ENCODE measurements around the gene GSTO2. TPM values are rescaled to one million over a fixed set of nuclear protein-coding genes. Genes with fewer than 3 reads are reported as not detected.
"Not testable (repeated sequence)": the region's sequence is repeated elsewhere in the genome, so short reads cannot be mapped to it uniquely, and the experiment has no call there.

GSTO2 gene
- total RNA-seq (2014; rRNA removed; shearing (Covaris generic)), result 16.6 and 37.4 TPM in 2 replicates

- in situ Hi-C loops (cut with HindIII; ENCODE audit: low sequenced_read_pairs), result no loop called here
Observed at GRCh38 chr10:104268713-104269645, at the start of gene GSTO2. GSTO2 (plus strand) TSS chr10:104269184; CDS start chr10:104274916, 5,732 bp downstream.

GRCh38 chr10:104220522-104220921, 48.5 kb upstream of the GSTO2 start:
- no peak for DNase-seq (ENCODE audit: low spot score)
- in situ Hi-C loops (cut with HindIII; ENCODE audit: low sequenced_read_pairs), result no loop called here

More at GRCh38 chr10:104268713-104269645, at the start of gene GSTO2:
- DNase-seq (ENCODE audit: low spot score), result peak; percentile 99

- in situ Hi-C loops (cut with HindIII; ENCODE audit: low sequenced_read_pairs), result no loop called here
- no peak for DNase-seq (ENCODE audit: low spot score)
Observed at GRCh38 chr10:104223304-104223703, 45.7 kb upstream of the GSTO2 start.

GRCh38 chr10:104230490-104230889, 38.5 kb upstream of the GSTO2 start:
- in situ Hi-C loops (cut with HindIII; ENCODE audit: low sequenced_read_pairs), result no loop called here
- no peak for DNase-seq (ENCODE audit: low spot score)

GRCh38 chr10:104231784-104232612, 37.0 kb upstream of the GSTO2 start, which contains the start of gene CFAP43:
CFAP43 (minus strand) TSS chr10:104232364; CDS start chr10:104232246, 118 bp downstream.
- DNase-seq (ENCODE audit: low spot score), result peak; percentile 96
- in situ Hi-C loops (cut with HindIII; ENCODE audit: low sequenced_read_pairs), result no loop called here

- DNase-seq (ENCODE audit: low spot score), result no peak
- in situ Hi-C loops (cut with HindIII; ENCODE audit: low sequenced_read_pairs), result no loop called here
Observed at GRCh38 chr10:104232613-104233102, 36.3 kb upstream of the GSTO2 start.

- in situ Hi-C loops (cut with HindIII; ENCODE audit: low sequenced_read_pairs), result no loop called here
- DNase-seq (ENCODE audit: low spot score), result no peak
Observed at GRCh38 chr10:104233817-104234216, 35.2 kb upstream of the GSTO2 start.

- DNase-seq (ENCODE audit: low spot score), result no peak
- in situ Hi-C loops (cut with HindIII; ENCODE audit: low sequenced_read_pairs), result no loop called here
Observed at GRCh38 chr10:104234934-104235333, 34.0 kb upstream of the GSTO2 start.

GRCh38 chr10:104235801-104236200, 33.2 kb upstream of the GSTO2 start:
- in situ Hi-C loops (cut with HindIII; ENCODE audit: low sequenced_read_pairs), result no loop called here
- DNase-seq (ENCODE audit: low spot score), result no peak

- in situ Hi-C loops (cut with HindIII; ENCODE audit: low sequenced_read_pairs), result no loop called here
Observed at GRCh38 chr10:104240078-104240477, 28.9 kb upstream of the GSTO2 start.

GRCh38 chr10:104242545-104242944, 26.4 kb upstream of the GSTO2 start:
- DNase-seq (ENCODE audit: low spot score), result no peak
- in situ Hi-C loops (cut with HindIII; ENCODE audit: low sequenced_read_pairs), result no loop called here

More at GRCh38 chr10:104240078-104240477, 28.9 kb upstream of the GSTO2 start:
- DNase-seq (ENCODE audit: low spot score), result no peak

- DNase-seq (ENCODE audit: low spot score); in situ Hi-C loops (cut with HindIII; ENCODE audit: low sequenced_read_pairs): not testable (repeated sequence)
Observed at GRCh38 chr10:104243009-104243408, 26.0 kb upstream of the GSTO2 start.

GRCh38 chr10:104243512-104243911, 25.5 kb upstream of the GSTO2 start:
- in situ Hi-C loops (cut with HindIII; ENCODE audit: low sequenced_read_pairs), result no loop called here
- no peak for DNase-seq (ENCODE audit: low spot score)

GRCh38 chr10:104245066-104245632, 23.8 kb upstream of the GSTO2 start:
- in situ Hi-C loops (cut with HindIII; ENCODE audit: low sequenced_read_pairs), result no loop called here

GRCh38 chr10:104246976-104247375, 22.0 kb upstream of the GSTO2 start:
- in situ Hi-C loops (cut with HindIII; ENCODE audit: low sequenced_read_pairs), result no loop called here
- DNase-seq (ENCODE audit: low spot score), result no peak

More at GRCh38 chr10:104245066-104245632, 23.8 kb upstream of the GSTO2 start:
- no peak for DNase-seq (ENCODE audit: low spot score)

GRCh38 chr10:104247513-104248146, 21.4 kb upstream of the GSTO2 start:
- in situ Hi-C loops (cut with HindIII; ENCODE audit: low sequenced_read_pairs), result no loop called here
- DNase-seq (ENCODE audit: low spot score), result no peak

GRCh38 chr10:104248931-104249330, 20.1 kb upstream of the GSTO2 start:
- DNase-seq (ENCODE audit: low spot score); in situ Hi-C loops (cut with HindIII; ENCODE audit: low sequenced_read_pairs): not testable (repeated sequence)

GRCh38 chr10:104250371-104250770, 18.6 kb upstream of the GSTO2 start:
- in situ Hi-C loops (cut with HindIII; ENCODE audit: low sequenced_read_pairs), result no loop called here
- no peak for DNase-seq (ENCODE audit: low spot score)

GRCh38 chr10:104251443-104251842, 17.5 kb upstream of the GSTO2 start:
- no peak for DNase-seq (ENCODE audit: low spot score)
- in situ Hi-C loops (cut with HindIII; ENCODE audit: low sequenced_read_pairs), result no loop called here

Measured in G401 (cell line).